ENCODE results near the gene PKD2.
"Not testable (repeated sequence)": the region's sequence is repeated elsewhere in the genome, so short reads cannot be mapped to it uniquely, and the experiment has no call there.

Gene PKD2

GRCh38 chr4:88115587-88115986, 108.2 kb downstream of the PKD2 start:
- DNase-seq (ENCODE audit: low spot score) = no peak

- no peak for DNase-seq (ENCODE audit: low spot score)
Observed at GRCh38 chr4:88119943-88120342, 112.5 kb downstream of the PKD2 start.

DNA sequence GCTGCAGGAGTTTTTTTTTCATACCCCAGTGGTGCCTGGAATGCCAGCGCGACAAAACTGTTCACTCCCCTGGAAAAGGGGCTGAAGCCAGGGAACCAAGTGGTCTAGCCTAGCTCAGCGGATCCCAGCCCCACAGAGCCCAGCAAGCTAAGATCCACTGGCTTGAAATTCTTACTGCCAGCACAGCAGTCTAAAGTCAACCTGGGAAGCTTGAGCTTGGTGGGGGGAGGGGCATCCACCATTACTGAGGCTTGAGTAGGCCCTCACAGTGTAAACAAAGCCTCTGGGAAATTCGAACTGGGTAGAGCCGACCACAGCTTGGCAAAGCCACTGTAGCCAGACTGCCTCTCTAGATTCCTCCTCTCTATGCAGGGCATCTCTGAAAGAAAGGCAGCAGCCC, 114.8 kb downstream of the PKD2 start:
- DNase-seq (ENCODE audit: low spot score) = not testable (repeated sequence)
